Activated CD8-positive, alpha-beta memory T cell treated with anti-CD3 and anti-CD28 coated beads for 1 hour (primary cell): ENCODE data around the gene CACNA1F.

Source experiments
- DNase-seq, 2 donors: peaks; one replicate each; pipeline ENCODE4 v3.0.0-alpha.2; 2020; ENCODE audit warnings: low read depth in 1 of 2; ENCODE audit errors: extremely low read depth in 1 of 2

The CACNA1F gene

GRCh38 chrX:49231333-49232000, 1.7 kb downstream of the CACNA1F start:
- DNase-seq, result no peak

GRCh38 chrX:49230500-49231232, 2.5 kb downstream of the CACNA1F start:
- DNase-seq, result peak in 1 of 2 donors; percentile 33

DNA sequence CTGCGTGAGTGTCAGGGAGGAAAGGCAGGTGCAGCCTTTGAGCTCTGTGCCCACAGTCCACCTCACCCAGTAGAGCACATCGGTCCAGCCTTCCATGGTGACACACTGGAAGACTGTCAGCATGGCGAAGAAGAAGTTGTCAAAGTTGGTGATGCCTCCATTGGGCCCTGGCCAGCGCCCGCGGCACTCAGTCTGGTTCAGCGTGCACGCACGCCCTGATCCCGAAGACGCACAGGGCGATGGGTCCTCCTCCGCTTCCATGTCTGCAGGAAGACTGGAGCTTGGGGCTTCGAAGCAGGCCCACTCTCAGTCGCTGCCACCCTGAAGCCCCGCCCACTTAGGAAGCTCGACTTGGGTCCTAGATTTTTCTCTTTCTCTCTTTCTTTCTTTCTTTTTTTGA, 5.0 kb downstream of the CACNA1F start:
- no peak for DNase-seq

DNA sequence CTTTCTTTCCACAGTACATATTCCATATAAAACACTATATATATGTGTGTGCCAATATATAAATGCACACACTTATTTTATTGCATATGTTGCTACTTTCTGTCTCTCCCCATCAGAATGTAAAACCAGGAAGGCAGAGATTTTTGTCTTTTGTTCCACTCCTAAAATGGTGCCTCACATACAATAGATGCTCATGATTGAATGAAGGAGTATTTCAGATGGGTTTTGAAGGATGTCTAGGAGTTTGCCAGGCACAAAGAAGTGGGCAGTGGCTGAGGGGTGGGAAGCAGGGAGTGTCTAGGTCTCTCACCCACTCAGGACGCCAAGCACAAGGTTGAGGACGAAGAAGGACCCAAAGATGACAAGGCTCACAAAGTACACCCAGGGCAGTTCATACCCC, 5.4 kb downstream of the CACNA1F start:
- DNase-seq, result no peak

DNA sequence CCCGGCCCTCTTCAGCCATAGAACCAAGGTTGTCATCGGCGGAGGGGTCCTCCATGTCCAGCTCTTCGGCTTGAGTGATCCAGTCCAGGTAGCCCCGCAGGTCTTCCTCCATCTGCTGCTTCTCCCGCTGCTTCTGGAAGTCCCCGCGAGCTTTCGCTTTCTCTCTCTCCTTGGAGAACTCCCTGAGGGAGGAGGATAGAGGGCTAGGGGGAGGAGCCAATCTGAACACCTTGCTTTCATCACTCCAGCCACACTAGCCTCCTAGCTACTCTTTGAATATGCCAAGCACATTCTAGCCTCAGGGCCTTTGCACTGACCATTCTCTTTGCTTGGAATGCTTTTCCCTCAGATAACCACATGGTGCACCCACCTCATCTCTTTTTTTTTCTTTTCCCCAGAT, 6.2 kb downstream of the CACNA1F start:
- no peak for DNase-seq

GRCh38 chrX:49225858-49226257, 7.3 kb downstream of the CACNA1F start:
- DNase-seq, result no peak

DNA sequence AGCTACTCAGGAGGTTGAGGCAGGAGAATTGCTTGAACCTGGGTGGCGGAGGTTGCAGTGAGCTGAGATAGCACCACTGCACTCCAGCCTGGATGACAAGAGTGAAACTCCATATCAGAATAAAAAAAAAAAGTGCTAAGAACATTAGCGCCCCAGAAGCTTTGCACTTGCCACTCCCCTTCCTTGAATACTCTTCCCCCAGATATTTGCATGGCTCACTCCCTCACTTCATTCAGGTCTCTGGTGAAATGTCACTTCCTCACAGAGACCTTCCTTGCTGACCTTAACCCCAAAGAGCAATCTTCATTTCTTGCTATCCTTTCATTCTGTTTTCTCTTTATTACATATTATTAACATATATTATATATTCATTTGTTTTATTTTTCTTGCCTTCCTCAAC, 11.3 kb downstream of the CACNA1F start:
- no peak for DNase-seq

- DNase-seq, result no peak
Observed at GRCh38 chrX:49220100-49220499, 13.0 kb downstream of the CACNA1F start.

GRCh38 chrX:49214996-49215526, 18.1 kb downstream of the CACNA1F start:
- no peak for DNase-seq

DNA sequence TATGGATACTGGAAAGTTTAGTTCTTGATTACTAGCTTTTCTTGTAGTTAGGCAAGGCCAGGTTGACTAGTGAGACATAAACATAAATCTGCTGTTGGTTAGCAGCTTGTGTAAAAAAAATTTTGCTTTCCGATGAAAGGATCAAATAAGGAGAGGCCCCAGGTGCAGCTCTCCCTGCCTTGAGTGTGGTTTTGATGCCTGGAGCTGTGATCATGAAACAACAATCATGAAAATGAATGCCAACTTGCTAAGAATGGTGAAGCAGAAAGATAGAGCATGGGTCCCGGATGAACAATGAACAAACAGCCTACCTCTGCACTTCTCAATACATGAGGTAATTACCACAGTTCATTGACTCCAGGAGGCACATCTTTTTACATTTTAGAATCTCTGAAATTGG, 18.7 kb downstream of the CACNA1F start:
- no peak for DNase-seq

- no peak for DNase-seq
Observed at GRCh38 chrX:49212861-49213260, 20.3 kb downstream of the CACNA1F start.

DNA sequence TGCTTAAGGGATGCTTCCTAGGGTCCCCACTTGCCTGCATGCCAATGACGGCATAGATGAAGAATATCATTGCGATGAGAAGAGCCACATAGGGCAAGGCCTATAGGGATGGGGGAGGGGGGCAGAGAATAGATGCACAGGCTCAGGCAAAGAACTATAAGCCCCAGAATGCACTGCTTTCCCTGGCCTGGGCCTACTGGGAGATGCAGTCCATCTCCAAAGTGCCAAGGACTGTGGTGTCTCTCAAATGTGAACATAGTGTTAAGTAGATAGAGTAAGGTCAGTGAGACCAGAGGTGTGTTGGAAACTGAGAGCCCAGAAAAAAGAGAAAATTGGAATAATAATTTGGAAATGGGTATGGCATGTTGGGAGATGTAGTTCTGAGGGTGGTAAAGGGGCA, 20.9 kb downstream of the CACNA1F start:
- no peak for DNase-seq

- DNase-seq, result no peak
Observed at GRCh38 chrX:49211074-49211473, 22.1 kb downstream of the CACNA1F start.

GRCh38 chrX:49210406-49210805, 22.7 kb downstream of the CACNA1F start:
- DNase-seq, result no peak

DNA sequence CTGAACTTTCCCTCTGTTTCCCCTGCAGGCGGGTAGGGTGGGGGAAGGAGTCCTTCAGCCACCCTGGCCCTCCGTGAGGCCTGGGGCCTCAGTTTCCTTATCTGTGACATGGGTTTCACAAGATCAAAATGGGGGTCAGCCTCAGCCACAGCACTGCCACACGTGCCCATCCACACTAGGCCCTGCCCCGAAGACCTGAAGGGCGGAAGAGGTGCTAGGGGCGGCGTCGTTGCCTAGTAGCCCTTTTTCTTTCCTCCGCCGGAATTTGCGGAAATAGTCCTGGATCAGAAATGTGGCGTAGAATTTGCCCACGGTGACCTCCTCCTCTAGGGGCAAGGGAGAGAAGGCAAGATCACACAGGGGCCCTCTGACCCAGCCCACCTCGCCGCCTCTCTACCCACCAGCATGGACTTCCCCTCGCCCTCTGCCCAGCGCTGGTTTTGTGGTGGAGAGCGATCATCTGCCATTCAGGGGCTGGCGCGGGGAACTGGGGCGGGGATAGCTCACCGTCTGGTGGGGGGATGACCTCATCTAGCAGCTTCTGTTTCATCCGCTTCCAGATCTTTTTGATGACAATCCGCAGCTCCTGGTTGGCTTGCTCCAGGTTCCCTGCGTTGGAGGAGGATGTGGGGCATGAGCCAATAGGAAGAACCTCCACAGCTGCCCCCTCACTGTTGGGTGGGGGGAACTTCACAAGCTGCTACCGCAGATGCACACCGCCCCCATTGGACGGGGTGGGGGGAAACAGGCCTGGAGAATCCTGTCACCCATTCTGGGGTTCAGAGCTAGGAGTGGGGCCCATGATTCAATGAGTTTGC, 23.5 kb downstream of the CACNA1F start:
- no peak for DNase-seq

- DNase-seq, result no peak
Observed at GRCh38 chrX:49208399-49208798, 24.7 kb downstream of the CACNA1F start.

GRCh38 chrX:49206543-49206942, 26.6 kb downstream of the CACNA1F start:
- DNase-seq, result no peak

- no peak for DNase-seq
Observed at GRCh38 chrX:49205443-49205842, 27.7 kb downstream of the CACNA1F start.

GRCh38 chrX:49204709-49205108, 28.4 kb downstream of the CACNA1F start:
- DNase-seq, result no peak

DNA sequence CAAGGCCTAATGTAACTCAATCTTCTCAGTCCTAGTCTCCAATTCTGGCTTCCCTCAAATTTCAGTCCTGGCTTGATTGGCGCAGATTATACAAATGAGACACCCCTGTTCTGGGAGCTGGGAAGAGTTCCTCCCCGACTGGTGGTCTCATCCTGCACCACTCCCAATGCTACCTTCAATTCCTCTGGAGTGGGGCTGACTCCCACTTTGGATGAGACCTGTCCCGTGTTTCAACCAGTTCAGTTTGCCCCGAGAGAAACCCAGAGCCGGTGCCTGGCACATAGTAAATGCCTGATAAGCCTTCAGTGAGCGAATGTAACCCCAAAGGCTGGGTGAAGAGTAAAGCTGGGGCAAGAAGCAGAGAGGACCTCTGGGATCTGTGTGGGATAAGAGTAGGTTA, 29.1 kb downstream of the CACNA1F start:
- DNase-seq, result no peak

GRCh38 chrX:49203536-49203935, 29.6 kb downstream of the CACNA1F start:
- no peak for DNase-seq

DNA sequence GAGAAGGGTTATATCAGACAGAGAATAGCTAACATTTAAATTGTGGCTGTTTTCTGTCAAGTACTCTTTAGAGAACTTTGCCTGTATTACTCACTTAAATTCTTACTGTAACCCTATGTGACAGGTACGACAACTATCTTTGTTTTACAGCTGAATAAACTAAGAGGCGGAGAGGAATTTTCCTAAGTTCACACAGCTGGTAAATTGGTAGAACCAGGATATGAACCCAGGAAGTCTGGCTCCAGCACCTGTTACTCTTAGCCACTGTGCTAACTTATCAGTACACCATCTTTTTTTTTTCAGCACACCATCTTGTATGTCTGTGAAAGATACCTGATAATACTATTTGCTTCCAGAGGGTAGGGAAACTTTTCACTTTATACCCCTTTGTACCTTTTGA, 31.1 kb downstream of the CACNA1F start:
- DNase-seq, result no peak
